Measurements from ENCODE around the gene COX7A1. TPM values are rescaled to one million over a fixed set of nuclear protein-coding genes. Genes with fewer than 3 reads are reported as not detected.
"Not testable (repeated sequence)": the region's sequence is repeated elsewhere in the genome, so short reads cannot be mapped to it uniquely, and the experiment has no call there.

Gene COX7A1
- total RNA-seq, 2 experiments from 2014 or later = not detected

DNA sequence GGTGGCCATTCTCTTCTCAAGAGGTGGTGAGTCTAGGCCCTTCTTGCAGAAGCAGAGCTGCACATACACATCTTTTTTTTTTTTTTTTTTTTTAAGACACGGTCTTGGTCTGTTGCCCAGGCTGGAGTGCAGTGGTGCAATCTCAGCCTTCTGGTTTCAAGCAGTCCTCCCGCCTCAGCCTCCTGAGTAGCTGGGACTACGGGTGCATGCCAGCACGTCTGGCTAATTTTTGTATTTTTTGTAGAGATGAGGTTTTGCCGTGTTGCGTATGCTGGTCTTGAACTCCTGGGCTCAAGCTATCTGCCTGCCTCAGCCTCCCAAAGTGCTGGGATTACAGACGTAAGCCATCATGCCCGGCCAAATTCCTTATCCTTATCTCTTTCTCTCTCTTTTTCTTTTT lies 21.6 kb upstream of the COX7A1 start:
- H3K9me3 Mint-ChIP-seq, H3K27ac Mint-ChIP-seq: not testable (repeated sequence)
- intact Hi-C loops (cut with DNase I, micrococcal nuclease) = loop anchor here in 1 of 2 experiments (2.0 to 5.0 kb wide), 2 partner anchors 113 to 217 kb away; no protein-coding TSS in a partner anchor

DNA sequence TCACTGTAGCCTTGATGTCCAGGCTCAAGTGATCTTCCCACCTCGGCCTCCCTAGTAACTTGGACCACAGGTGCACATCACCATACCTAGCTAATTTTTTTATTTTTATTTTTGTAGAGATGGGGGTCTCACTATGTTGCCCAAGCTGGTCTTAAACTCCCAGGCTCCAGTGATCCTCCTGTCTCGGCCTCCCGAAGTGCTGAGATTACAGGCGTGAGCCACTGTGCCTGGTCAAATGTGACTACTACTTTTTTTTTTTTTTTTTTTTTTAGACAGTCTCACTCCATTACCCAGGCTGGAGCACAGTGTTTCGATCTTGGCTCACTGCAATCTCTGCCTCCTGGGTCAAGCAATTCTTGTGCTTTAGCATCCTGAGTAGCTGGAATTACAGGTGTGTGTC lies 20.6 kb upstream of the COX7A1 start:
- H3K4me3 Mint-ChIP-seq = no peak overlapping the region

More for the DNA sequence above, 21.6 kb upstream of the COX7A1 start:
- not testable (repeated sequence) for ATAC-seq (ENCODE audit: poor library complexity); H3K36me3 ChIP-seq (ENCODE audit: insufficient read depth, low read length); H3K4me3 ChIP-seq (ENCODE audit: low read length); H3K36me3 Mint-ChIP-seq (ENCODE audit: low read depth); DNase-seq; H3K4me1 Mint-ChIP-seq (ENCODE audit: low read depth); H3K4me1 ChIP-seq (ENCODE audit: insufficient read depth, low read length); H3K27me3 Mint-ChIP-seq; H3K9me3 ChIP-seq (ENCODE audit: control insufficient read depth in 1 of 2, insufficient read depth in 1 of 2, low read length in 2 of 2); H3K4me3 Mint-ChIP-seq; H3K27ac ChIP-seq (ENCODE audit: low read depth in 1 of 2, low read length in 2 of 2); H3K27me3 ChIP-seq (ENCODE audit: control insufficient read depth in 1 of 2, insufficient read depth in 2 of 2, low read length in 2 of 2)
- POLR2A ChIA-PET = interaction anchor here (1.3 kb wide), 1 partner anchor 48 kb away, joined by 3 read pairs; no protein-coding TSS in a partner anchor
- CTCF ChIA-PET = interaction anchor here (1.7 kb wide), 1 partner anchor 46 kb away, joined by 4 read pairs; no protein-coding TSS in a partner anchor

DNA sequence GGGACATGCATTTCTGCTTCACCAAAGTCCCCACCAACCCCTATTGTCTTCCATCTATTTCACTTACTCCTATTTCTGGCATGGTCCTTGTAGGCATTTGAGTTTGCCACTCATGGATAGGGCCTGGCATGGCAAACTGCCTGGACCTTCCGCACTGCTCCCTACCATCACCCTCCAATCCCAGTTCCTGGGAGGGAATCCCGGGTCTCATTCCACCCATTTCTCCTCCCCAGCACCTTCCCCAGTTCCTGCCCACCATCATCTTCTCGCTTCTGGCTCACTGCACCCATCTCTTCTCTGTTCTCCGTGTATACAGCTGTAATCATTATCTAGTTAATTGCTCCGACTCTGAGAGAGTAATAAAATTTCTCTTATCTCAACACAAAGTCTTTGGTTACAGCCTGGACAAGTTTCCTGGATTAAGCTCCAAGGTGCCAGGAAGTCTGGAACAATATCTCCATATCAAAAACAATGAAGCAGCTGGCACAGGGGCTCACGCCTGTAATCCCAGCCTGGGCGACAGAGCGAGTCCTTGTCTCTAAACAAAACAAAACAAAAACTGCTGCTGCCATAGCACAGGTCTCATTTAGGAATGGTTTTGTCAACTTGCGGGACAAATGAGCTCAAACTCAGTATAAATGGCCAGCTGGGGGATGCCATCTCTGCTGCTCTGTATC lies 17.0 kb upstream of the COX7A1 start:
- ATAC-seq (ENCODE audit: poor library complexity) = no peak
- Histone ChIP-seq H3K9me3 (ENCODE audit: control insufficient read depth in 1 of 2, insufficient read depth in 1 of 2, low read length in 2 of 2) (no peaks in the 10 kb centered on the region), H3K27me3 (ENCODE audit: control insufficient read depth in 1 of 2, insufficient read depth in 2 of 2, low read length in 2 of 2) (no peaks in the 10 kb centered on the region), H3K4me1 (ENCODE audit: insufficient read depth, low read length) (peaks cover 4% of the 10 kb centered on the region), H3K36me3 (ENCODE audit: insufficient read depth, low read length) (no peaks in the 10 kb centered on the region), H3K4me3 (ENCODE audit: low read length) (no peak overlapping the region), H3K27ac (ENCODE audit: low read depth in 1 of 2, low read length in 2 of 2) (no peak overlapping the region)
- POLR2A ChIA-PET = interaction anchor here (1.4 to 2.3 kb wide), 2 partner anchors 41 to 54 kb away, joined by 7 to 12 read pairs; partner anchors contain the start of genes POLR2I and TBCB
- no peak overlapping the region for H3K4me3 Mint-ChIP-seq
- peaks cover 4% of the 10 kb centered on the region for H3K4me1 Mint-ChIP-seq (ENCODE audit: low read depth)
- H3K36me3 Mint-ChIP-seq (ENCODE audit: low read depth) = no peaks in the 10 kb centered on the region
- no peaks in the 10 kb centered on the region for H3K9me3 Mint-ChIP-seq
- no peaks in the 10 kb centered on the region for H3K27me3 Mint-ChIP-seq
- no peak for DNase-seq
- intact Hi-C loops (cut with DNase I, micrococcal nuclease) = no loop called here
- H3K27ac Mint-ChIP-seq = no peak overlapping the region
- CTCF ChIA-PET = interaction anchor here (2.0 kb wide), 1 partner anchor 41 kb away, joined by 19 read pairs; no protein-coding TSS in a partner anchor
- TF ChIP-seq, protein P1, sequence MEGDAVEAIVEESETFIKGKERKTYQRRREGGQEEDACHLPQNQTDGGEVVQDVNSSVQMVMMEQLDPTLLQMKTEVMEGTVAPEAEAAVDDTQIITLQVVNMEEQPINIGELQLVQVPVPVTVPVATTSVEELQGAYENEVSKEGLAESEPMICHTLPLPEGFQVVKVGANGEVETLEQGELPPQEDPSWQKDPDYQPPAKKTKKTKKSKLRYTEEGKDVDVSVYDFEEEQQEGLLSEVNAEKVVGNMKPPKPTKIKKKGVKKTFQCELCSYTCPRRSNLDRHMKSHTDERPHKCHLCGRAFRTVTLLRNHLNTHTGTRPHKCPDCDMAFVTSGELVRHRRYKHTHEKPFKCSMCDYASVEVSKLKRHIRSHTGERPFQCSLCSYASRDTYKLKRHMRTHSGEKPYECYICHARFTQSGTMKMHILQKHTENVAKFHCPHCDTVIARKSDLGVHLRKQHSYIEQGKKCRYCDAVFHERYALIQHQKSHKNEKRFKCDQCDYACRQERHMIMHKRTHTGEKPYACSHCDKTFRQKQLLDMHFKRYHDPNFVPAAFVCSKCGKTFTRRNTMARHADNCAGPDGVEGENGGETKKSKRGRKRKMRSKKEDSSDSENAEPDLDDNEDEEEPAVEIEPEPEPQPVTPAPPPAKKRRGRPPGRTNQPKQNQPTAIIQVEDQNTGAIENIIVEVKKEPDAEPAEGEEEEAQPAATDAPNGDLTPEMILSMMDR (IDR thresholded peaks at IDR 0.05) = no peak

More for the DNA sequence above, 20.6 kb upstream of the COX7A1 start:
- no peak overlapping the region for H3K27ac ChIP-seq (ENCODE audit: low read depth in 1 of 2, low read length in 2 of 2)
- no peaks in the 10 kb centered on the region for H3K36me3 ChIP-seq (ENCODE audit: insufficient read depth, low read length)
- Mint-ChIP-seq H3K27ac (no peak overlapping the region), H3K9me3 (no peaks in the 10 kb centered on the region), H3K4me1 (ENCODE audit: low read depth) (peaks cover 4% of the 10 kb centered on the region), H3K27me3 (no peaks in the 10 kb centered on the region), H3K36me3 (ENCODE audit: low read depth) (no peaks in the 10 kb centered on the region)
- no peak overlapping the region for H3K4me3 ChIP-seq (ENCODE audit: low read length)
- no peak for DNase-seq
- POLR2A ChIA-PET = interaction anchor here (0.6 to 1.3 kb wide), 2 partner anchors 33 to 47 kb away, joined by 3 read pairs; partner anchors contain the start of gene CAPNS1
- H3K27me3 ChIP-seq (ENCODE audit: control insufficient read depth in 1 of 2, insufficient read depth in 2 of 2, low read length in 2 of 2) = no peaks in the 10 kb centered on the region
- TF ChIP-seq, protein P1 (IDR thresholded peaks at IDR 0.05) = no peak
- H3K4me1 ChIP-seq (ENCODE audit: insufficient read depth, low read length) = peaks cover 4% of the 10 kb centered on the region
- no peak for ATAC-seq (ENCODE audit: poor library complexity)
- no peaks in the 10 kb centered on the region for H3K9me3 ChIP-seq (ENCODE audit: control insufficient read depth in 1 of 2, insufficient read depth in 1 of 2, low read length in 2 of 2)
- CTCF ChIA-PET = interaction anchor here (1.7 kb wide), 1 partner anchor 45 kb away, joined by 4 read pairs; no protein-coding TSS in a partner anchor
- intact Hi-C loops (cut with DNase I, micrococcal nuclease) = loop anchor here in 1 of 2 experiments (2.0 to 5.0 kb wide), 2 partner anchors 112 to 216 kb away; no protein-coding TSS in a partner anchor

Measured in CD4-positive, alpha-beta T cell (primary cell).